Measurements from ENCODE around the gene ISG20L2.

- TF ChIP-seq CTCF (IDR thresholded peaks at IDR 0.05): no peak
- TF ChIP-seq POLR2A (IDR thresholded peaks at IDR 0.05): no peak
These were observed 27.0 kb upstream of the ISG20L2 start for GRCh38 chr1:156755527-156755950.
